SK-N-SH treated with all-trans-retinoic acid at 6 μM for 48 hours (cell line): ENCODE data around the gene CCNY.

Source experiments
- ARNTL ChIP-seq: fragments of 450-650 bp; formaldehyde crosslinking; IDR thresholded peaks from 2 replicates; pipeline ENCODE4 v1.5.0; 2020; ENCODE audit warnings: low read depth, mild to moderate bottlenecking, moderate library complexity, borderline replicate concordance
- BACH2 ChIP-seq: fragments of 250-450 bp; sonication (Bioruptor Pico); IDR thresholded peaks from 2 replicates; pipeline ENCODE4 v1.9.0; 2021; ENCODE audit warnings: mild to moderate bottlenecking, borderline replicate concordance
- CREB5 ChIP-seq: fragments of 250-450 bp; sonication (Bioruptor Pico); IDR thresholded peaks from 2 replicates; pipeline ENCODE4 v1.5.1; 2020; ENCODE audit warnings: low read depth, mild to moderate bottlenecking, moderate library complexity
- CSDC2 ChIP-seq: fragments of 250-450 bp; sonication (Bioruptor Pico); IDR thresholded peaks from 2 replicates; pipeline ENCODE4 v1.5.0; 2020; ENCODE audit warnings: mild to moderate bottlenecking, moderate library complexity
- GLIS3 ChIP-seq: fragments of 250-450 bp; sonication (Bioruptor Pico); IDR thresholded peaks from 2 replicates; pipeline ENCODE4 v1.5.0; 2020; ENCODE audit warnings: mild to moderate bottlenecking, moderate library complexity
- OSR1 ChIP-seq: fragments of 250-450 bp; sonication (Bioruptor Pico); IDR thresholded peaks from 2 replicates; pipeline ENCODE4 v1.8.0; 2022; ENCODE audit warnings: moderate library complexity, mild to moderate bottlenecking, inconsistent platforms
- PATZ1 ChIP-seq: fragments of 250-450 bp; sonication (Bioruptor Pico); IDR thresholded peaks from 2 replicates; pipeline ENCODE4 v1.8.0; 2020; ENCODE audit warnings: mild to moderate bottlenecking, moderate library complexity, borderline replicate concordance
- POU6F1 ChIP-seq: fragments of 250-450 bp; sonication (Bioruptor Pico); IDR thresholded peaks from 2 replicates; pipeline ENCODE4 v1.8.0; 2021; ENCODE audit warnings: low read depth, mild to moderate bottlenecking, moderate library complexity, borderline replicate concordance
- PPARA ChIP-seq: fragments of 250-450 bp; sonication (Bioruptor Pico); IDR thresholded peaks from 2 replicates; pipeline ENCODE4 v1.5.0; 2020; ENCODE audit warnings: mild to moderate bottlenecking, borderline replicate concordance
- SNAI2 ChIP-seq: fragments of 250-450 bp; sonication (Bioruptor Pico); IDR thresholded peaks from 2 replicates; pipeline ENCODE4 v1.5.0; 2020; ENCODE audit warnings: mild to moderate bottlenecking, moderate library complexity
- TCF4 ChIP-seq: fragments of 250-450 bp; sonication (Bioruptor Pico); IDR thresholded peaks from 2 replicates; pipeline ENCODE4 v1.8.0; 2021; ENCODE audit warnings: mild to moderate bottlenecking, moderate library complexity, borderline replicate concordance
- TOX ChIP-seq: fragments of 250-450 bp; sonication (Bioruptor Pico); IDR thresholded peaks from 2 replicates; pipeline ENCODE4 v1.8.0; 2021; ENCODE audit warnings: mild to moderate bottlenecking, moderate library complexity, borderline replicate concordance
- ZFP3 ChIP-seq: fragments of 250-450 bp; sonication (Bioruptor Pico); IDR thresholded peaks from 2 replicates; pipeline ENCODE4 v1.5.0; 2020; ENCODE audit warnings: mild to moderate bottlenecking, moderate library complexity
- ZFP30 ChIP-seq: fragments of 450-650 bp; formaldehyde crosslinking; IDR thresholded peaks from 2 replicates; pipeline ENCODE4 v1.5.0; 2022; ENCODE audit warnings: mild to moderate bottlenecking, moderate library complexity

- TF ChIP-seq ZFP3 (CRISPR knock-in tag) (no peak), SNAI2 (CRISPR knock-in tag) (no peak), POU6F1 (CRISPR knock-in tag) (no peak), BACH2 (CRISPR knock-in tag) (no peak), CSDC2 (no peak), PATZ1 (CRISPR knock-in tag) (no peak), TOX (CRISPR knock-in tag) (no peak), ZFP30 (CRISPR knock-in tag) (no peak), ARNTL (CRISPR knock-in tag) (no peak), CREB5 (CRISPR knock-in tag) (no peak), PPARA (no peak), OSR1 (no peak), TCF4 (CRISPR knock-in tag) (no peak), GLIS3 (CRISPR knock-in tag) (no peak)
Observed at GRCh38 chr10:35451151-35452016, 115.1 kb downstream of the CCNY start.
